Uterus (tissue), 4 donors: ENCODE data around the gene USP25. TPM values are rescaled to one million over a fixed set of nuclear protein-coding genes. Genes with fewer than 3 reads are reported as not detected.

Experiments used
- DNase-seq, 2 donors: peaks; one replicate each; pipeline ENCODE4 v3.0.0-alpha.2; 2019 to 2020
- H3K27ac ChIP-seq, 2 donors: fragments of 200-600 bp; sonication (generic); 1 replicate in 1 of 2; 2 replicates in 1 of 2; pipeline ENCODE4 v1.5.1; 2016 to 2018
- H3K27me3 ChIP-seq, 2 donors: fragments of 200-600 bp; sonication (generic); one replicate each; pipeline ENCODE4 v1.5.1; 2018 to 2019; ENCODE audit warnings: control low read depth in 1 of 2
- H3K36me3 ChIP-seq, 2 donors: fragments of 200-600 bp; sonication (generic); one replicate each; pipeline ENCODE4 v1.5.1; 2019; ENCODE audit warnings: control low read depth in 1 of 2
- H3K4me1 ChIP-seq, 2 donors: fragments of 200-600 bp; sonication (generic); one replicate each; pipeline ENCODE4 v1.5.1; 2018 to 2019; ENCODE audit warnings: control low read depth in 1 of 2
- H3K4me3 ChIP-seq, 2 donors: fragments of 200-600 bp; sonication (generic); 1 replicate in 1 of 2; 2 replicates in 1 of 2; pipeline ENCODE4 v1.5.1; 2018 to 2019; ENCODE audit warnings: mild to moderate bottlenecking in 1 of 2
- H3K9me3 ChIP-seq, 2 donors: fragments of 200-600 bp; sonication (generic); one replicate each; pipeline ENCODE4 v1.5.1; 2019; ENCODE audit warnings: control low read depth in 1 of 2
- POLR2A ChIP-seq, 2 donors: fragments of 450-650 bp; IDR thresholded peaks; one replicate each; pipeline ENCODE4 v1.6.1; 2016; ENCODE audit warnings: antibody characterized with exemption in 2 of 2, mild to moderate bottlenecking in 1 of 2, moderate library complexity in 1 of 2
- intact Hi-C: fragments of 100-400 bp; cut with DNase I; formaldehyde crosslinking; loops from one replicate; pipeline ENCODE4 v1.15.1; 2023; ENCODE audit warnings: low total_unique reads
- total RNA-seq, 4 donors: library from RNA; depleted of rRNA in 3 of 4; stranded (reverse); fragments of >200 nt in 3 of 4; gene quantifications; one replicate each; pipeline versions ENCODE4 v1.1.0 to v1.2.4, GENCODE V29; 2014 to 2023
- TF ChIP-seq, protein P1 (sequence below), 4 experiments: fragments of 200-600 bp in 2 of 4; fragments of 450-650 bp in 2 of 4; sonication (generic) in 2 of 4; IDR thresholded peaks; one replicate each; pipeline ENCODE4 v1.5.1; 2016 to 2019; ENCODE audit warnings: antibody characterized with exemption in 4 of 4, mild to moderate bottlenecking in 2 of 4, moderate library complexity in 1 of 4
- donor health status: DM: yes; HTN: yes; CAD: no.

The USP25 gene
- total RNA-seq, 4 donors from 2014 or later, result 34.6 to 97.5 (median 63.5) TPM

DNA sequence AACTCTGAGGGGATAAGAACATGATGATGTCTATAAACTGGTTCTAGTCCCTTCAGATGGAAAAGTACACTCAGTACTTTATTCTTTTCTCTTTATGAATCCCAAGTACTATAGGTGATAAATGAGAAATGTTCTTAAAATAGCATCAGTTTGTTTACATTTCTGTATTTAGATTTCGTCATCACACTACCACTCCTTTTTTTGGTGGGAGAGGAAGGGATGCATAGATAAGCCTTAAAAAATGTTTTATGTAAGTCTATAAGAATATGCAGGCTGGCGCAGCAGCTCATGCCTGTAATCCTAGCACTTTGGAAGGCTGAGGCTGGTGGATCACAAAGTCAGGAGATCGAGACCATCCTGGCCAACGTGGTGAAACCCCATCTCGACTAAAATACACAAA, 144.8 kb downstream of the USP25 start:
- no peak overlapping the region for H3K27ac ChIP-seq
- no peak overlapping the region for H3K4me3 ChIP-seq
- no peaks in the 10 kb centered on the region for H3K36me3 ChIP-seq
- intact Hi-C loops, result no loop called here
- H3K27me3 ChIP-seq, result no peaks in the 10 kb centered on the region
- H3K9me3 ChIP-seq, result no peaks in the 10 kb centered on the region
- DNase-seq, result no peak
- no peak for TF ChIP-seq POLR2A (IDR thresholded peaks at IDR 0.05)
- TF ChIP-seq, protein P1, sequence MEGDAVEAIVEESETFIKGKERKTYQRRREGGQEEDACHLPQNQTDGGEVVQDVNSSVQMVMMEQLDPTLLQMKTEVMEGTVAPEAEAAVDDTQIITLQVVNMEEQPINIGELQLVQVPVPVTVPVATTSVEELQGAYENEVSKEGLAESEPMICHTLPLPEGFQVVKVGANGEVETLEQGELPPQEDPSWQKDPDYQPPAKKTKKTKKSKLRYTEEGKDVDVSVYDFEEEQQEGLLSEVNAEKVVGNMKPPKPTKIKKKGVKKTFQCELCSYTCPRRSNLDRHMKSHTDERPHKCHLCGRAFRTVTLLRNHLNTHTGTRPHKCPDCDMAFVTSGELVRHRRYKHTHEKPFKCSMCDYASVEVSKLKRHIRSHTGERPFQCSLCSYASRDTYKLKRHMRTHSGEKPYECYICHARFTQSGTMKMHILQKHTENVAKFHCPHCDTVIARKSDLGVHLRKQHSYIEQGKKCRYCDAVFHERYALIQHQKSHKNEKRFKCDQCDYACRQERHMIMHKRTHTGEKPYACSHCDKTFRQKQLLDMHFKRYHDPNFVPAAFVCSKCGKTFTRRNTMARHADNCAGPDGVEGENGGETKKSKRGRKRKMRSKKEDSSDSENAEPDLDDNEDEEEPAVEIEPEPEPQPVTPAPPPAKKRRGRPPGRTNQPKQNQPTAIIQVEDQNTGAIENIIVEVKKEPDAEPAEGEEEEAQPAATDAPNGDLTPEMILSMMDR (IDR thresholded peaks at IDR 0.05), result no peak
- H3K4me1 ChIP-seq, result no peaks in the 10 kb centered on the region

GRCh38 chr21:15875286-15875685, 145.5 kb downstream of the USP25 start:
- Histone ChIP-seq H3K4me3 (no peak overlapping the region), H3K36me3 (no peaks in the 10 kb centered on the region), H3K27me3 (no peaks in the 10 kb centered on the region), H3K9me3 (no peaks in the 10 kb centered on the region), H3K4me1 (no peaks in the 10 kb centered on the region), H3K27ac (no peak overlapping the region)
- TF ChIP-seq, protein P1 (IDR thresholded peaks at IDR 0.05), result no peak
- TF ChIP-seq POLR2A (IDR thresholded peaks at IDR 0.05), result no peak
- intact Hi-C loops, result no loop called here
- no peak for DNase-seq

GRCh38 chr21:15893902-15894301, 164.1 kb downstream of the USP25 start:
- Histone ChIP-seq H3K4me1 (peaks cover 0 to 7% of the 10 kb centered on the region in 2 donors), H3K27ac (no peak overlapping the region), H3K36me3 (no peaks in the 10 kb centered on the region), H3K4me3 (no peak overlapping the region), H3K9me3 (no peaks in the 10 kb centered on the region), H3K27me3 (no peaks in the 10 kb centered on the region)
- TF ChIP-seq, protein P1 (IDR thresholded peaks at IDR 0.05), result no peak
- no peak for TF ChIP-seq POLR2A (IDR thresholded peaks at IDR 0.05)
- intact Hi-C loops, result no loop called here
- no peak for DNase-seq

- Histone ChIP-seq H3K36me3 (no peaks in the 10 kb centered on the region), H3K4me3 (no peak overlapping the region), H3K27ac (peak overlapping the region; percentile 22 to 44), H3K4me1 (peaks cover 0 to 7% of the 10 kb centered on the region in 2 donors), H3K27me3 (no peaks in the 10 kb centered on the region), H3K9me3 (no peaks in the 10 kb centered on the region)
- intact Hi-C loops, result no loop called here
- DNase-seq, result no peak
- TF ChIP-seq, protein P1 (IDR thresholded peaks at IDR 0.05), result peak; percentile 42 to 63 (median 51)
- TF ChIP-seq POLR2A (IDR thresholded peaks at IDR 0.05), result no peak
Measured at GRCh38 chr21:15894596-15894995, 164.8 kb downstream of the USP25 start.

DNA sequence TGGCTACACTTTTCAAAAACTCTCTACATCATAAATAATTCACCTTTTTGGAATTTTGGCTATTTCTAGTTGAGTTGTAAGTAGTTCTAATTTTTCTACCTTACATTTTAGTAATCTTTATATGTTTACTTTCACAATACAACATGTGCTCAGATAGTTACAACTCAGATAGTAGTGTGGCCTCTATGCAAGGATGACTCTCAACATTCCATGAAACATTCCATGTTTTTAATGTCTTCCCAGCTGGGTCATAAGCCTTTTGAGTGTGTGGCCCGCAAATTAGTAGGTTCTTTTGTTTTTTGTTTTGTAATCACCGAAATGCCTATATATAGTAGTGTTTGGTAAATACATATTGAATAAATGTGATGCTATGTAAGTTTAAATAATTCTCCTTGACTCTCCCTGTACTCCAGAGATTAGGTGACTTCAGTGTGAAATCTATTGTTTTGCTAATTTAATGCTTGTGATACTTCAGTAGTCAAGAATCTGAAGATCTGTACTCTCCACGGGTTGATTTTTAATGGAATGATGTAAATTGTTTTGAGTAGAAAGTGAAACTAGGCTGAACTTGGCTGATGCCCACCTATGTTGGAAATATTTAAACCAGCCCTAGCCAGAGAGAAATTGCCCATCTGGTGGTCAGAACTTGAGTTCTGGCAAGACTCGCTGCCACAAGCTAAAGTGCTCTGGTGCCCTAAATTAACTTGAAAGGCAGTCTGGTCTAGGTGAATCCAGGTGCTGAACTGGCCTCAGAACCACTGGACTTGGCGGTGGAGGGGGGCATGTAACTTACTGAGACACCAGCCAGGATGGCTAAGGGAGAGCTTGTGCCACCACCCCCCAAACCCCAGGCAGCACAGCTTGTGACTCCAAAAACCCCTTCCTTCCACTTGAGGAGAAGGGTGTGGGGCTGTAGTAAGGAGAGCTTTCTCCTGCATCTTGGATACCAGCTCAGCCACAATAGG, 165.6 kb downstream of the USP25 start:
- no peak overlapping the region for H3K4me3 ChIP-seq
- intact Hi-C loops, result no loop called here
- TF ChIP-seq POLR2A (IDR thresholded peaks at IDR 0.05), result no peak
- TF ChIP-seq, protein P1 (IDR thresholded peaks at IDR 0.05), result no peak

More for the DNA sequence above, 165.6 kb downstream of the USP25 start:
- Histone ChIP-seq H3K27ac (peak overlapping the region; percentile 22 to 44), H3K27me3 (no peaks in the 10 kb centered on the region), H3K9me3 (no peaks in the 10 kb centered on the region), H3K36me3 (no peaks in the 10 kb centered on the region), H3K4me1 (peaks cover 0 to 7% of the 10 kb centered on the region in 2 donors)
- DNase-seq, result no peak
